NCI-H748 (cell line): ENCODE data around the gene TTC21B.

Experiments used
- DNase-seq: peaks from one replicate; lab custom pipeline; 2025; ENCODE audit not compliant: unreplicated experiment; lab: John Stamatoyannopoulos, UW

The TTC21B gene

DNA sequence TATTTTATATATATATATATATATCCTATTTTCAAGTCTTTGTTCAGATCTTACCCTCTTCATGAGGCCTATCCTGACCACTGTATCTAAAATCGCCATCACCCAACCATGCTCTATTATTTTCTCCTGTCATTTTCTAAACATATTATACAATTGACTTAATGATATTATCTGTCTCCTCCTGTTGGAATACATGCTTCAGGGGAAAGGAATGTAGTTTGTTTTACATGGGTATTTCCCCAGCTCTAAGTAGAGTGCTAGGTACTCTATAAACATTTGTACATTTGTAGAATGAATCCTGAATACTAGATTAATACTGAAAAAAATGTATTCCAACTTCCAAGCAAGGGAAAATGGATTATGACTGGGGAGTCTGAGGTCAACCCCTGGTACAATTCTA, 26.2 kb downstream of the TTC21B start:
- no peak for DNase-seq

DNA sequence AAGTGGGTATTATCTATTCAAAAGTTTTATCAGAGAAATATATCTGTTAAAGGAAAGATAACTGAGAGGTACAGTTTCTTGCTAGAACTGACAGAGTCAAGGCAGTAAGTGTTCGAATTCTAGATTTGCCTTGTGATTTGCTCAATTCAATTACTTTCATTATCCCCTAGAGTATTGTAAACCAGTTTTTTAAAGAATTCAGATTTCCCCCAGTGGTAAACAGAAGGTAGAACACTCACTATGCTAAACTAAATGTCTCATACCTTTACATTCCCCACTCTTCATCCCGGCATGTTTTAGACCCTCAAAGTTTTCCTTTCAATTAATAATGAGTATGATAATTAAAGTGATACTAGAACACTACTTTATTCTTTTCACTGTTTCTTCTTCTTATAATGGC, 28.6 kb downstream of the TTC21B start:
- DNase-seq, result no peak

DNA sequence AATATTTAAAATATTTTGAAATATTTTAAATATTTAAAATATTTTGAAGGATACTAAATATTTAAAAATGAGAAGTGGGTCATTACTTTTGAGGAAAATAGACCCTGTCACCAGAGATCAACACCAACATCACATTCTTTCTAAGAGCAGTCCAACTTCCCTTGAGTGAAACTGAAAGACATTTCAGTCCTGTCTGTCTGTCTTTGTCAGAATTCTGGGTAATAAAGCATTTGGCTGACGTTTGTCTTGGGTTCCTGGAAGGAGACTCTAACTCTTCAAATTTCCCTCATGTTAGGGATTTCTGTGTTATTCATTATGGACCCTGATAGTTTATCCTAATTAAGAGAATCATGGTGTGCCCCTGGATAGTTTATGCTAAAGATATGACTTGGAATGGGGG, 32.8 kb downstream of the TTC21B start:
- no peak for DNase-seq

DNA sequence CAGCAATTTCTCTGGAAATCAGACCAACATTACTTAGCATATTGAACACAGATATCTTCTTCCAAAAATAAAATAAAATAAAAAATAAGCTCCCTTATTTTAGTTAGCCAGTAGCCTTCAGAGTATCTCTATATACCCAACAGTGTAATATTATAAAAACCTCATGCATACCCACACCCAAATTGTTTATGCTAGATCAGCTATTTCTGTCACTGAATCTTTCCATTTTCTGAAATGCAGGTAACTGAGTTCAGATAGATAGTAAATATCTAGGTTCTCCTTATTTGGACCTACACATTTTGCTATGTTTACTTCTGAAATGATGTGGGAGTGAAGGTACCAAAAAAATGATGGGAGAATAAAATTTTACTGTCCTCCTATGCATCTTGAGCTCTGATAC, 39.9 kb downstream of the TTC21B start:
- no peak for DNase-seq

DNA sequence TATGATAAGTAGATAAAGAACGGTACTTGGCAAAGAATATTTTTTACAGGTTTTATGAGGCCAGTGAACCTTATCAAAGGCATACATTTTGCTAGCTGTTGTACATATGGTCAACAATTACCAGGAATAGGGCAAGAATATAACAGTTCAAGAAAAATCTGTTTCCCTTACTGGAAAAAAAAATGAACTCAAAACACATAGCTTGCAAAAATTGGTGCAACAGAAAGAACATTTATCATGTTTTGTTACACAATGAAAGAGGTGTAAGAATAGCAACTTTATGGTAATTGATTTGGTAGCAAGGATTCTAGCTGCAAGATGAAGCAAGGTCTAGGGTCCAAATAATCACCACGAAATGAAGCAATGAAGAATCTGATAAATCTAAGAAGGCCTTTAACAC, 41.6 kb downstream of the TTC21B start:
- DNase-seq, result no peak

DNA sequence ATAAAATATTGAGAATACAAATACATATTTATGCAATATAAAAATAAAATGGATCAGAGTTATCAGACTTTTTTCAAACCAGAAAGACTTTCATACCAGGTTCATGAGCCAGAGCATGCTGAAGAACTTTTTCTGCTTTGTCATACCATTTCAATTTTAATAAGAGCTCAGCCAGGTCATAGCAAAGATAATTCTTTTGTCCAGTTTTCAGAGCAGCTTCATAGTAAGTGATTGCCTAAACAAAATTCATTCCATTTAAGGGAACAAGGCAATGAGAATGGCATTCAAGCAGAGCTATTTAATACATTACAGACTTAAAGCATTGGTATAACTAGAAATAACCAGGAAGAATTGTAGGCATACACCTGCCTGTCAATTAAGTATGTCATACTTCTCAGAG, 42.3 kb downstream of the TTC21B start:
- no peak for DNase-seq

DNA sequence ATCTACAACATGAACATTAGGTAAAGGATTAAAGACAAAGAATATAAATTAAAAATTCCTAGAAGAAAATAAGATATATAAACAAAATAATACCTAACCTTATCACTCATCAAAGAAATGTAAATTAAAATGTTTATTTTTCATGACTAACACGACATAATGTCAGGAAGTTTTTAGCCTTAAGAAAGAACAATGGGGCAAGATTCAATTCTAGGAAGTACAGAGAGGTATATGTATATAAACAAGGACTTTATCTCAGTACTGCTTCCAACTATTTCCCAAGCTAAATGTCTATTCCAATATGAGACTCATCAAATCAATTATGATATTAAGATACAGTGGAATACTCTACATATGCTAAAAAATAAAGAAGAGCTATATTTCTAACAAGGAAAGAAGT, 44.1 kb downstream of the TTC21B start:
- DNase-seq, result no peak

DNA sequence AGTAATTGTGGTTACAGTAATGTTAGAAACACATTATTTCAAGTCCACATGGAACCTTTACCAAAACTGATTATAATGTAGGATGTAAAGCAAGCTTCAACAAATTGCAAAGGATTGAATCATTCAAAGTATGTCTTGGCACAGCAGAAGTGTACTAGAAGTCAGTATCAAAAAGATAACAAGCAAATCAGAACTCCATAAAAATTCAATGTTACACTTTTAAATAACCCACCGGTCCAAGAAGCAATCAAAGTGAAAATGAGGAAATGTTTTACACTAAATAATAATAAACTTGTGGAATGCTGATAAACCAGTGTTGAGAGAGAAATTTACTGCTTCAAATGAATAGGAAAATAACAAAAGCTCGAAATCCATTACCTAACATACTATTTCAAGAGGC, 47.7 kb downstream of the TTC21B start:
- no peak for DNase-seq

DNA sequence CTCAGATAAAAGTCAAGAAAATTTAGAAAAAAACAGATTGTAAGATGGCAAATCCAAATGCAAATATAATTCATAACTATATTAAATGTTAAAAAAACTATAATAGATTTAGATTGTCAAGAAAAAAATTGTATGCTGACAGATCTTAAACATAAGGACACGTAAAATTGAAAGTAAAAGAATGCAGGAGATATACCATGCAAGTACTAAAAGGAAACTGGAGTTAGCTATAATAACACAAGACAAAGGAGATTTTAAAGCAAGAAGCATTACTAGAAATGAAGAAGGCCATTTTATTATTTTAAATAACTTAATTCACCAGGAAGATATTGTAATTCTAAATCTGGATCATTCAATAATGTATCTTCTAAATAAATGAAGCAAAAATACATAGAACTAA, 48.3 kb downstream of the TTC21B start:
- DNase-seq, result no peak

DNA sequence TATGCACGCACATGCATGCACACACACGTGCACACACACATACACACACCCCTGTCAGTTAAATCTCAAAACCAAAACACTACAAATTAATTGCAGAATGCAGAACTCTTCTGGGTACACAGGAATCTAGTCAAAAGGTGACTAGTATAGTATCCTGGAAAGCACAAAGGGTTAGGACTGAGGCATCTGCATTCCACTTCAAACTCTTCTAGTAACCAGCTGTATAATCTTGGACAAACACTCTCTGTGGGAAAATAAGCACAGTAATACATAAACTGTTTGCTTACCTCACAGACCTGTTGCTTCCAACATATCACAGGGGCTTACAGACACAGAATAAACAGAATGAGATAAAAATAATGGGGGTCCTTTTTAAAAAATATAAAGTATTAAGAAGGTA, 49.1 kb downstream of the TTC21B start:
- DNase-seq, result no peak

DNA sequence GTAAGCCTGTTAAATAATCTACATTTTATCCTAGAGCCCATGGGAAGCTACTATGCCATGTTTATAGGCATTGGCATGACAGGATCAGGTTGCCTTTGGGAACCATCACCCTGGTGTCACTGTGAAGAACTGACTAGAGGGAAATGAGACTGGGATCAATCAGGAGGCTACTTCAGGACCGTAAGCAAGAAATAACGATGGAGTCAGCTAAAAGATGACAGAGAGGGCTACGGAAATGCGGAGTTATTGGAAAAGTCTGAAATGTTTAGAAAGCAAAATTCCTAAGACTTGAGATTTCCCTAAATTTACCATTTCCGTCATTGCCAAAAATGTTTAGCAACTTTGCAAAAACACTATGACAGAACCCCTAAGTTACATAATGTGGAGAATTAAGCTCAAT, 50.2 kb downstream of the TTC21B start:
- DNase-seq, result no peak

DNA sequence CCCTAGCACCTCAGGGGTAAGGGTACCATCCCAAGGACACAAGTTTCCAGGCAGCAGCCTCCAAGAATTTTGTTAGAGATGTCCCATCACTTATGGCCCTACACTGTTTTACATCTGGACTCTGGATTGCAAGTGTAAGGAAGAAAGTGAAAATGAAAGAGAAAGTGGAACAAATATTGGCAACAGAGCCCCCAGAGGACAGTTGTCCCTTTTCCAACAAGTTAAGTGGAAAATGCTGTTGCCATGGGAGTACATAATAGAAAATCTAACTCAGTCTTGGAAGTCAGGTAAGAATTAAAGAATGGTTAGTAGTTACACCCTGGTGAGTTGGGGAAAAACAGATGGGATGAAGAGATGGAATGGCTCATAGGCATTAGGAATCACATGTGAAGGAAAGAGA, 50.6 kb downstream of the TTC21B start:
- no peak for DNase-seq

DNA sequence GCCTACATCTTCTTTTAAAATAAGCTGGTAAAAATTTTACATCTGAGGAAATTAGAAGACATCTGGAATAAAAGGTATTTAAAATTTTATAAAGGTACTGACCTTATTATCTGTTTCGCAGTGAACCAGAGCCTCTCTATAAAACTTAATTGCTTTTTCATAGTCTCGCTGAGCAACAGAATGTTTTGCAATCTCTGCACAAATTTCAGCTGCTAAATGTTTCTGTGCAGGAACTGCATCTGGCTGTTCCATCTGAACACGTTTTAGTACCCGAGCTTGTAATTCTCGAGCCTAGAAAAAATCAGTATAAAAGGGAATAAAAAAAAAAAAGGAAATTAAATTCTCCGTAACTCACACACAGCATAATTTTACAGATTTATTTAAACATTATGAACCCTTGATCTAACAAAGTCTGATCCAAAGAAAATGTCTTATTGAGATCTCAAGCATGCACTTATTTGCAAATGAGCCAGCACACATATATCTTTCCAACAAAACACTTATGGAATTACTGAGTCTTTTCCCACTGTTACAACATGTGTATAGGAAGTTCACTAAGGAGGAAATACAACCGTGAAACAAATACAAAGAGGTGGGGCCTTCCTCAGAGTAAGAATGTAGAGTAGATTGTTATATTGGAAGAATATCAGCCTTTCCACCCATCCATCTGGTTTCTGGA, 51.8 kb downstream of the TTC21B start:
- no peak for DNase-seq

DNA sequence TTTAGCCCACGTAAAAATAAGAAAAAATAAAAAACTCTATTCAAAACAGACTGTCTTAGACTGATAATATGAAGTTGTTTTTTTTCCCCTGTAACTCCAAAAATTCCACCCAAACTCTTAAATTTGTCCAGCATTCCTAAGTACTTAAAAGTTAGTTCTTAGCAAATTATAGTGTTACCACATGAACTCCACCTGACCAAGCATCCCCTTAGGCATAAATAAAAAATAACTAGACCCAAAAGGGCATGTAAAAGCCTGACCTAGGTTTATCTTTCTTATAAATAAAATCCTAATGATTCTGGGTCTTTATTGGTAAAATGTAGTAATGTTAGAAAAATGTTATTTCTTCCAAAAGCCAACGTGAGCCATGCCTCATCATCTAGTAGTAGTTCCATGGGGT, 54.3 kb downstream of the TTC21B start:
- no peak for DNase-seq

DNA sequence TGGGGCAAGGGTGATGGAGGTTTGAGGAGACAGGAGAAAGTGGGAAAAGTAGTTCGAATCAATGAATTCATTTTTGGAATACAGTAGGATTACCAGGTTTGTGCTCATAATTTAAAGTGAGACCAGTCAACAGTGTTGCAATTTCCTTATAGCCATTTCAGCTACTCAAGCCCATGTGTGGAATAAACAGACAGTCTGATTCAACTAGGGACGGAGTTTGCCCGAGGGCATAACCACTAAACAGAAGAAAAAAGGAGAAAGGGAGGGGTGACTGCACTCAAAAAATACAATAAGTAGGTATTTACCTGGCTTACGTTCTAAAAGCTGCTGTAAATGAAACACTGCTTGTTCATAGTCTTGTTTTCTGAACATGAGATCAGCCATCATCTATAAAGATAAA, 55.2 kb downstream of the TTC21B start:
- no peak for DNase-seq

DNA sequence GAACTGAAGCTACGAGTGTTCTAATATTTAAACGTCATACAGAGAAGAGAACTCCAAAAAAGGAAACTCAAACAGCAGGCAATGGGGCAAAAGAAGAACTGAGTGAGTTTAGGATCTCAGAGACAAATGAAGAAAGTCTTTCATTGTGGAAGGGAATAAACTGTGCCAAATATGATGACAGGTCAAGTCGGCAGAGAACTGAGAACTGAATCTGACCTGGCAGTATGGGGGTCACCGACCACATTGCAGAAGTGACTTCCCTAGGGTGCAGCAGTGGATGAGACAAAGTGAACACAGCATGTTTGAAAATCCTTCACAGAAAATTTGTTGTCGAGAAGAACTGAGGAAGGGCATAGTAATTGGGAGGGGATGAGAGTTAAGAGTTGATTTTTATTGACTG, 55.9 kb downstream of the TTC21B start:
- no peak for DNase-seq

DNA sequence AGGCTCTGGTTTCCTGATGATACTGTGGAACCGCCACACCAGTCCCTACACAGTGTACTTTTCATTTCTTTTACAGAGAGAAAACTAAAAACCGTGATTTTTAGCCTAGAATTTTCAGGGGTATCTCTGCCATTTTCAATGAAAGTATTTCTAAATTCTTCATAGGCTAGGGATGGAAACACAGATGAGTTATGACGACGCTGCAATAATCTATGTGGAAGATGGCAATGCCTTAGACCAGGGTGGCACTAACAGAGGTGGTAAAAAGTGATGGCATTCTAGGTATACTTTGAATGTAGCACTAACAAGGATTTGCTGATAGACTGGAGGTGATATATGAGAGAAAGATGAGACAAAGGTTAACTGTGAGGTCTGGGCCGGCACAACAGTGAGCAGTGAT, 56.5 kb downstream of the TTC21B start:
- DNase-seq, result no peak

DNA sequence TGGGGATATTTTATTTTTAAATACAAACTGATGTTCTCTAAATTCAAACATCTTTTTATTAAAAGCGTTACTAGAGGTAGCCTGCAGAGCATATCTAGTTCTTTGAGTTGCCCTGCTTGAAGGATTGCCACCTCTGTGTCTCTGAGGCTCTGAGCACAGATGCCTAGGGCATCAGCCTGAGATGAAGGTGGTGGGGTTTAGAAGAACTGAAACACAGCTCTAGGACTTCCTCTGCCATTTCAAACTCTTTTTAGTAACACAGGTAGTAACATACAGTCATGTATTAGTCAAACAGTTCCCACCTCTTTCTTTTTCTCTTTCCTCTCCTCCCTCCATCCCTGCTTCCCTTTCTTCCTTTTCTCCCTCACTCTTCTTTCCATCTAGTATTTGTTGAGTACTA, 57.6 kb downstream of the TTC21B start:
- no peak for DNase-seq

DNA sequence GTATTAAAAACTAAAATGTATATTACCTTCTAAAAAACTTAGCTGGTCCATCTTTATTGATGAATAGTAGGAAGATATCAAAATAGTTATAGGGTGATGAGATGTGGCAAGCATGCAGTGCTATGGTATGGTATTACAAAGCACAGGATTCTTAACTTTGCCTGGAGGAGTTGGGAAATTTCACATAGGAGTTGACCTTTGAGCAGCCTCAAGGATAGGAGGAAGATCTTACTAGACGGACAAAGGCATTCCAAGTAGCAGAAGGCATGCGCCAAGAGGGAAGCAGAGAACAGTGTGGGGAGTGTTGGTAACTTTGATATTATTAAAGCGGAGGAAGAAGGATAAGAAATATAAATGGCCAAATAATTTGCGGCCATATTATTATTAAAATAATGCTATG, 60.0 kb downstream of the TTC21B start:
- no peak for DNase-seq

DNA sequence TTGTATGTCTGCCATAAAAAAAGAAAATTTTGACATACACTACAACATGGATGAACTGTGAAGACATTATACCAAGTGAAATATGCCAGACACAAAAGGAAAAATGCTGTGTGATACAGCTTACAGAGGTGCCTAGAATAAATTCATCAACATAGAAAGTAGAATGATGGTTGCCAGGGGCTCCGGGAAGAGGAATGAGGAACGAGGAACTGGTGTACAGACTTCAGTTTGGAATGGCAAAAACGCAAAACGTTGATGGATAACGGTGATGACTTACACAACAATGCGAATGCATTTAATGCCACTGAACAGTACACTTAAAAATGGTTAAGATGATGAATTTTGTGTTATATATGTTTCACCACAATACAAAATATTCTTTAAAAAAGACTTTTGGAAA, 61.0 kb downstream of the TTC21B start:
- DNase-seq, result no peak

DNA sequence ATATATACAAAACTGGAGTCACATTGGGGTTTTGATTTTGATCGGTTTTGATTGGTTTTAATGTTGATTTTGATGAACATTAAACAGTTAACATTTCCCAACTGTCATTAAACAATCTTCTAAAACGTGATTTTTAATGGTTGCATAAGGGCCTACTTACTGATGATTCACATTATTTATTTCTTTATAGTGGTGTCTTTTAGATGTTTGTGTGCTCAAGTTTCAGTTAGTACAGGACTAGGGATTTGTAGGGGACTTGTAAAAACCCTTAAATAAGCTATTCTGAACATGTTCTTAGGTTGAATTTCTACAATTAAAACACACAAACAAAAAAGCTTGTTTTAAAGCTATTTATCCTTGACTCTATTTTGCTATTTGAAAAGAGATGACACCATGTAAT, 61.6 kb downstream of the TTC21B start:
- no peak for DNase-seq

DNA sequence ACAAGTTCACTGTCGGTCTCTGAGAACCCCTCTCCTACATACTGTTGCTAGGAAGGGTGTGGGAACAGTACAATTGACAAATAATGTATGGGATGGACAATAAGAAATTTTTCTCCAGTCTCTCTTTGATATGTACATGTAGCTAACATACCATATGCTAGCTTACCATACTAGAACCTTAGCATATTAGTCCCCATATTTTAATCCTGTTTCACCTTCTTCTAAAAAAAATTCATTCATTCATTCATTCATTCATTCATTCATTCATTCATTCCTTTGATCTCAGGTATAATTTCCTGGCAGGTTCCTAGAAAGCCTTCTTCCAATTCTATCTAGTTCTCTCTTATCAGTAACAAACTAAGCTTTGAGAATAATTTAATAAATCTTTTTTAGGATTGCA, 62.2 kb downstream of the TTC21B start:
- DNase-seq, result no peak

DNA sequence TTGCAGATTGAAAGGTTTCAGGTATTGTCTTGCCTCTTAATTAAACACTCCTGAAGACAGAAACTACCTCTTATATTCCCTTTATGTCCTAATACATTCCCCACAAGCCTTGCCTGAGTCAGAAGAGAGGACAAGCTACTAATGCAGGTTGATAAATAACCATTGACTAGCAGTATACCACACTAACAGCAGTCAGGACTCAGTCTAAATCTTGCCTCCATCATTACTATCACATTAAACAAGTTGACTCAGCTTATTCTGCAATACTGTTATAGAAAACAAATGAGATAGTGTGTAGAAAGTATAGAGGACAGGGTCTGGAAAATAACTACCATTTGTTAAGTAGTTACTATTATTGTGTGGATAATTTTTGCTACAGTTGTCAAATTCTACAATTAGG, 63.8 kb downstream of the TTC21B start:
- DNase-seq, result no peak

DNA sequence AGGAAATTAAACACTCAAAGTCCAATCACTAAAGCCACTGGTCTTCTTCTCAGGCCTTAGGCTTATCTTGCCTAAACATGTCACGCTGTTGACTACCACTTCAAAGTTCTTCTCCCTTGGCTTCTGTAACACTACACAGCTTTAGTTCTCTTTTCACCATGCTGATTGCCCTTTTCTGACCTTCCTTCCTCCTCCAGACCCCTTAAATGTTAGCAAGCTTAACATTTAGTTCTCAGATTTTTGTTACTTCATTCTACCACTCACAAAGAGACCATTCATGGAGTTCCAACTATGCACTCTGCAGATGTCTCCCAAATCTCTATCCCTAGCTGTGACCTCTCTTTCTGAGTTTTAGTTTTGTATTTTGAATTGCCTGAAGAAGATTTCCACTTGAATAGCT, 64.4 kb downstream of the TTC21B start:
- no peak for DNase-seq
